UCSD-AML1 (cell line): ENCODE measurements around the gene MIR17HG.
"Not testable (repeated sequence)": the region's sequence is repeated elsewhere in the genome, so short reads cannot be mapped to it uniquely, and the experiment has no call there.

ENCODE experiments used
- DNase-seq: peaks from one replicate; lab custom pipeline; 2025; ENCODE audit not compliant: unreplicated experiment; lab: John Stamatoyannopoulos, UW

MIR17HG gene

GRCh38 chr13:91347996-91348905 is 764 bp downstream of the MIR17HG start:
- DNase-seq = peak; percentile 55

DNA sequence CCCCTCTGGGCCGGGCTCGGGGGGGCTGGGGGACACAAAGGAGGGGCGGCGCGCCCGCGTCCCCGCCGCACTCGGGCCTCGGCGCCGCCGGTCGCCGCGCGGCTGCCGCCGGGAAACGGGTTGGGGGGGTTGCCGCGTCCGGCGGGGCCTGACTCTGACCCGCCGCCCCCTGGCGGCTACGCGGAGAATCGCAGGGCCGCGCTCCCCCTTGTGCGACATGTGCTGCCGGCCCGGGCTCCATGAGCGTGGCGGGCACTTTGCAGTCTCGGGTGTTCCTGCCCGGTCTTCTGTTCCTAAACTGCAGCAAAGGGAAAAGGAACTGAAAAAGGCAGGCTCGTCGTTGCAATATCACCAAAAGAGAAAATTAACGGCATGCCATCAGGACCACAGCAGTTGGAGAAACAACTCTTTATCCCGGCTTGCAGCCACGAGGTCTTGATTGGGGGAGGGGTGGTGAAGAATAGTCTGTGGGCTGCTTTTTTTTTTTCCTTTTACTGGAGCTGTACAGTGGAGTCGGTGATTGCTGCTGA is 1.5 kb downstream of the MIR17HG start:
- DNase-seq = peak; percentile 90

- peak; percentile 10 for DNase-seq
These were observed 2.8 kb downstream of the MIR17HG start for GRCh38 chr13:91349992-91350911.

- no peak for DNase-seq
These were observed 3.6 kb downstream of the MIR17HG start for GRCh38 chr13:91351123-91351522.

- no peak for DNase-seq
These were observed 4.5 kb downstream of the MIR17HG start for GRCh38 chr13:91351980-91352379.

DNA sequence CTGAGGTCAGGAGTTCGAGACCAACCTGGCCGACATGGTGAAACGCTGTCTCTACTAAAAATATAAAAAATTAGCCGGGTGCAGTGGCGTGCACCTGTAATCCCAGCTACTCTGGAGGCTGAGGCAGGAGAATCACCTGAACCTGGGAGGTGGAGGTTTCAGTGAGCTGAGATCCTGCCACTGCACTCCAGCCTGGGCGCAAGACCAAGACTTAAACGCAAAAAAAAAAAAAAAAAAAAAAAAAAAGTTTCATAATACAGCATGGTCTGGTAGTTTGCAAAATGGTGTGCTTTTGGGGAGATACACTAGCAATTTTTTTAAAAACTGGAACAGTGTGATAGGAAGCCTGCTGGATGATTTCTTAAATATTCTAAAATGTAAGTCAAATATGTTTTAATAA is 5.4 kb downstream of the MIR17HG start:
- DNase-seq = not testable (repeated sequence)

DNA sequence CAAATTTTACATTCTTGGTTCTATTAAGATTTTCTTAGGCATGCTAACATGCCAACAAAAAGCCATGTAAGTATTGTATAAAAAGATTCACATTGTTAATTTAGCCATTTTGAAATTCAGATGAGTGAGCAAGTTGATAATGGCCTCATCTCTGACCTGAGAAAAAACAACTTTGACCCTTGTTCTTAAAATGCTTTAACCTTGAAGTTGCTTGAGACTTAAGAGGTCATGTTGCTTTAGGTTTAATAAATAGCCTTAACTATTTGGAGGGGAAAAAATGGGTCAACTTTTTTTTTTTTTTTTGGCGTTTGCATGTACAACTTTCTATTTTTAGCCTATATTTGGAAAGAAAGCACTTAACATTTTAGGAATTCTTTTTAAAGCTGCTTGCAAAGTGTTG is 6.0 kb downstream of the MIR17HG start:
- no peak for DNase-seq

DNA sequence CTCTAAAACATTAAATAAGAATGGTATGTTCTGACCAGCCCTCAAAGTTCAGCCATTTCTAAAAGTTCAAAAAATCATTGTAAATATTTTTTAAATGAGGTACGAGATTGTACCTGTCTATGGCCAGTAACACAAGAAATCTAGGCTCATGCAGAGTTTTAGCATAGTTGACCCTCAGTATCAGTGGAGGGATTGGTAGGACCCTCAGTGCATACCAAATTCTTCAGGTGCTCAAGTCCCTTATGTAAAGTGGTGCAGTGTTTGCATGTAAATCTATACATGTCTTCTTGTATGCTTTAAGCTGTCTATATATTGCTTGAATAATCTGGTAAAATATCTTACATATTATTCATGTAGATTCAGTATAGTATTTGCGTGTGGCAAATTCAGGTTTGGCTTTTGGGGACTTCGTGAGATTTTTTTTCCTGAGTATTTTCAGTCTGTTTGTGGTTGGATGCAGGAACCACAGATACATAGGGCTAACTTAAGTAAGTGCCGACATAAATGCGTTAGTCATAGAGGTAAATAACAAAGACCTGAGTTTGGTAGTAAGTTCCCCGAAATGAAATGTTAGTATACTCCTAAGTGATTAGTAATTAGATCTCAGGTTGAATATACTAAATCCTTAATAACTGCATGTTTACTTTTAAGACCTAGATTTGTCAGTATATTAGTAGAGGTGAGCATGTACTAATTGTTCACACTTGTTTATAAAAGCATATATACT is 7.8 kb downstream of the MIR17HG start:
- no peak for DNase-seq

DNA sequence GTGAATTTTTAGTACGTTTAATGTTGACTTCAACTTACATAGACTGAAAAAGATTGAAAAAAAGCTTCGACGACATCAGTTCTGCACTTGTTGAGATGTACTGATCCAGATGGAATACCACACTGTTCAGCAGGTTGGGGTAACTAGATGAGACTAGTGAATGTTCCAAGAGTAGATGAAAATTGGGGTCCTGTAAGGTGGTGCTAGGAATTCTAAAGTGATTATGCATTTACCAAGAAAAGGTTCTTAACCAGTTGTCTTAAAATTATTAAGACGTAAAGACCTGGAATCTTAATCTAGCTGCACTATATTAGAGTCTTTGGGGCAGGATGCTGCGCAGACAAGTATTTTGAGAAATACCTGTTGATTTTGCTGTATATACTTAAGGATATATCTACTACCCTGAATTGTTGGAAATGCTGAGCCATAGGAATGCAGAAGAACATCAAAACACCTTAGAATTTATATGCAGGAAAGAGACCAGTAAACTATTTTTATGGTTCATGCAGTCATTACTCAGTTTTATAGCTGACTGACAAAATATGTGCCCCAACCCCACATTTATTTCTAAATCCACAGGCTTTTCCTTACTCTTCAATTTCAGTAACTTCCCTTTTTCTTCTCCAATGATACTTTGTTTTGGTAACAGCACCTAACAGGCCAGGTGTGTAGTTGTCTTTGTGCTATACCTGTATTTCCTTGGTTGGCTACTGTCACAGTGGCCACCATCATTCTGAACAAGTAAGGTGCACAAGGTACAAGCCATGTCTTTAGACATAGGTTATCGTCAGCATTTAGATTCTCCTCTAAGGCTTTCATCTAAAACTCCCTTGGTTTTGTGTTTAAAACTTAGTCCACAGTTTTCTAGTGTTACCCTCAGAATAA is 8.6 kb downstream of the MIR17HG start:
- no peak for DNase-seq

DNA sequence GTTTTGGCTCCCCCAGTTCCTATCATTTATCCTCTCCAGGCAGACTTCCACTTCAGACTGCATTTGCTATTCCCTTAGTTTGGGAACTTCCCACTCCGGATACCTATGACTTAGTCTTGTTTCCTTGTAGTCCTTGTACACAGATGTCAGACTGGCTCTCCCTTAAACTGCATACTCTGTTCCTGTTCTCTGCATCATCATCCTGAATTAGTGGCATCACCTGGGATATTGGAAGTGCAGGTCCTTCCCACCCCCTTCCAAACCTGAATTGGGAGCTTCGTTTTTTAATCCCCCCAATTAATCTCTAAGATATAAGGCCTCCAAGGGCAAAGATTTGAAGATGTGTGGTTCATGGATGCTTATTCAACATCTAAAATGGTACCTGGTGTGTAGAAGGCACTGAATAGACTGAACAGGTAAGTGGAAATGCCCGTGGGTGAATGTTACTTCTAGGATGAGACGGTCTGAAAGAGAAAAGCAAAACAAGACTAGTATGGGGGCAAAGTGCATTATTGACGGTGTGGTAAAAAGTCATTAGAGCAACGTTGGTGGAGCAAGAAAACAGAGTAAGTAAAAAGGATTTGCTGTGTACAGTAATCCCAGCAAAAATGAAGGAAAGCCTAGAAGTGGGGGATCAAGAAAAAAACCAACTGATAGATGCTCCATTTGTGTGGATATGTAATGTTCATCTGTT is 9.6 kb downstream of the MIR17HG start:
- DNase-seq = no peak

DNA sequence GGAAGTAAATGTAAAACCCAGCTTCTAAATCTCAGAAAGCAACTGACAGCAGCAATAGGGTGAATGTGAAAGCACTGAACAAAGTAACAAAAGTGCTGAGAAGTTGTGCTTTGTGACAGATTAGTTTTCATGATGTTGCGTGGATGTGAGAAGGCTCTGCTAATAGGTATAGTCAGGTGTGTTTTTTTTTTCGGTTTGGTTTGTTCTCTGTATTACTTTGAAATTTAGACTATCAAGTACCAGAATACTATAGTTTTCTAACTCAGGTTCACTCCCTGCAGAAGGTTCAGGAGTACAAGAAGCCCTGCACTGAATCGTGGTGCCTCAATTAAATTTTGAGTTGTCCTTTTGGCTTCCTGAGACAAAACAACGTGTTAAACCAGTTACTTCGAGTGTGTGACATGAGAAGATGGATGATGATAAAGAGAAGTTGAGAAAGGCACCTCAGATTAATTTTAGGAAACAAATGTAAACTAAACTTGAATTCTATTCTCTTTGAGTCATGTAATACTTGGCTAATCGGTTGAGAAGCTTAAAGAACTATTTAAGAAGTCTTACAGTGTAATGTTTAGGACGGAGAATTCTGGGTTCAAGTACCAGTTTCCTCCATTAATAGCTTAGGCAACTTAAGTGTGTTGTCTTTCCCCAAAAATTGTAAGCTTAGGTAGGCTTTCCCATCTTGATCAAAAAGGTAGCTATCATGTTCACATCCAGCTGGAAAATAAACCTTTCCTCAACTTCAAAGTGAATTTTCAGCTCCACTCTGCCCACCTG is 10.3 kb downstream of the MIR17HG start:
- DNase-seq = no peak

DNA sequence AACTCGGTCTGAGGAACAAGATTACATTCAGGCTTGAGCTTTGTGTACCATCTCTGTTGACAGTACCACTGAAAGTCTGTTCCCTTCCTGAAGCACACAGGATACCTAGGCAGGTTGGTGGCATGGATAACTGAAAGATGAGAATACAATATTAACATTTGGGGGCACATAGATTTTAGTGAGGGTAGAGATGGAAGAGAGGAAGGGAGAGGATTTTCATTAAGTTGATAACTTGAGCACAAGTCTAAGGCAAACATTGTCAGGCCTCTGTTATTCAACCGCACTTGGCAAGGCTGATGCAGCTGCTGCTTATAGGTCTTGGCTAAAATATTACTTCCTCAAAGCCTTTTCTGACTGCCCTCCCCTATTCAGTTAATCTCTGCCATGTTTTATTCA is 10.9 kb downstream of the MIR17HG start:
- DNase-seq = peak; percentile 20

DNA sequence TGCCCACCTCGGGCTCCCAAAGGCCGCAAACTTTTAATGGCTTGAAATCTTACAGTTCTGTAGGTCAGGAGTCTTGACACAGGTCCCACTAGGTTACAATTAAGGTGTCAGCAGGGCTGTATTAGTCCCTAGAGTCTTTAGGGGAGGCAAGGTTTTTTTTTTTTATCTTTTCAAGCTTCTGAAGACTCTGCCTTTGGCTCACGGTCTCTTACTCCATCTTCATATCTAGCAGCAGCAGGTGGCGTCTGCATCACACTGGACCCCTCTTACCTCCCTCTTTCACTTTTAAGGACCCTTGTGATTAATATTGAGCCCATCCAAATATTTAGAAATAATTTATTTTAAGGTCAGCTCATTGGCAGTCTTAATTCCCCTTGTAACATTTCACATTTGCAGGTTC is 11.6 kb downstream of the MIR17HG start:
- DNase-seq = peak; percentile 19

GRCh38 chr13:91359631-91360030 is 12.1 kb downstream of the MIR17HG start:
- no peak for DNase-seq

DNA sequence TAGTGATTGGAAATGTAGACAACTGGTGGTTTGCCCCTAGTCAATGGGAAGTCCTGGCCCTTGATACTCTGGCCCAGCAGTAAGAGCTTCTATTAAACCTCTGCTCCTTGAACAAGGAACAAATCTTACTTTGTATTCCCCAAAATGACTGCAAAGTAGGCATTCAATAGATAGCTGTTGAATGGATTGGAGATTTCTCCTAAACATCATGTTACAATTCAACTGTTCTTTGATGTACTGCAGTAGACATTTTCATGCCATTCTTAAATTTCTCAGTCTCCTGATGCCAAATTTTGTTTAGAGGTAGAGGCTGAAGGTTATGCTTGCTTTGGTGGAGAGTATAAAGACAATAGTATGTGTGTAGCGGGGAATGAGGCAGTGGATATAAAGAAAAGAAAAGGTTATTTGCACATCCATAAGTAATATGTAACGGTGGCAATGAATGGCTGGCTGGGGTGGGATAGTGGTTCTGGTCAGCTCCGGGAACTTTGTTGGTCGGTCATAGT is 12.8 kb downstream of the MIR17HG start:
- DNase-seq = no peak

DNA sequence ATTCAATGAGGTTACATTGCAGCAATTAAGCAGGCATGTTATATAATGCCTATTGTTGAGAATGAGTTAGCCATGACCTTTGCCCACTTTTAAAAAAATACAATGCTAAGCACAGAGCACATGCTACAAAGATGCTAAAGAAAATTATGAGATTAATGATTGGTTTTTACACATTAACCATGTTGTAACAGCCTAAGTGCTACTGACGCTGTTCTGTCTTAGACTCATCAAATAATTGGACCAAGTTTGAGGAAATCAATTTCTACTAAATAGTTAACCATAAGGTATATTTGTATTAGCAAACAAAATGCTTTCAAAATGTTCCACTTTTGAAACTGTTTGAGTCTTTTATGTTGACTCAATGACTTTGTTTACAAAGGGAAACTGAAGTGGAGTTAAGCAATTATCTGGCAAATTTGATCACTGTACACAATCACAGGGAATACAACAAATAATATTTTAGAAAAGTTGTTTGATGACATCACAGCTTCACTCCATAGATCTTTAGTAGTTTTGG is 14.3 kb downstream of the MIR17HG start:
- DNase-seq = no peak

GRCh38 chr13:91362908-91363307 is 15.4 kb downstream of the MIR17HG start:
- no peak for DNase-seq

- no peak for DNase-seq
These were observed 20.6 kb downstream of the MIR17HG start for GRCh38 chr13:91368101-91368500.
